H1 (cell line): Measurements from ENCODE around the gene NAPG.

Source experiments
- CEBPB ChIP-seq: IDR thresholded peaks from 2 replicates; pipeline ENCODE4 v1.6.1; 2012; ENCODE audit warnings: low read depth, low read length
- CTCF ChIP-seq, 3 experiments: IDR thresholded peaks; 1 replicate in 2 of 3; 2 replicates in 1 of 3; pipeline versions ENCODE4 v1.5.1 to v1.6.1; 2011; ENCODE audit warnings: low read length in 3 of 3, mild to moderate bottlenecking in 3 of 3, inconsistent platforms in 2 of 3, low read depth in 1 of 3, moderate library complexity in 1 of 3; ENCODE audit not compliant: insufficient read depth in 1 of 3; ENCODE audit errors: control extremely low read depth in 1 of 3
- MAX ChIP-seq: IDR thresholded peaks from 2 replicates; pipeline ENCODE4 v1.6.1; 2012; ENCODE audit warnings: inconsistent platforms
- POLR2A ChIP-seq, 2 experiments: IDR thresholded peaks; 1 replicate in 1 of 2; 2 replicates in 1 of 2; pipeline ENCODE4 v1.6.1; 2011; ENCODE audit warnings: low read depth in 2 of 2, low read length in 2 of 2, mild to moderate bottlenecking in 2 of 2; ENCODE audit errors: control extremely low read depth in 1 of 2

GRCh38 chr18:10579079-10579867, 53.4 kb downstream of the NAPG start:
- TF ChIP-seq CTCF (IDR thresholded peaks at IDR 0.05; ENCODE audit: control extremely low read depth in 1 of 3, insufficient read depth in 1 of 3, low read depth in 1 of 3, low read length in 3 of 3) (no peak), MAX (no peak), CEBPB (no peak), POLR2A (IDR thresholded peaks at IDR 0.05; ENCODE audit: control extremely low read depth in 1 of 2, low read depth in 2 of 2, low read length in 2 of 2) (no peak)
